GM21576 (cell line): Measurements from ENCODE around the gene SKAP1.

Source experiments
- ATAC-seq: cut with Tn5 transposase; IDR thresholded peaks from one replicate; pipeline ENCODE4 v1.9.1; 2021; ENCODE audit warnings: mild to moderate bottlenecking, moderate library complexity; ENCODE audit not compliant: unreplicated experiment

Gene SKAP1

GRCh38 chr17:48125829-48126531 lies 304.0 kb downstream of the SKAP1 start:
- no peak for ATAC-seq

- no peak for ATAC-seq
Measured at GRCh38 chr17:48123776-48124388, 306.1 kb downstream of the SKAP1 start.

DNA sequence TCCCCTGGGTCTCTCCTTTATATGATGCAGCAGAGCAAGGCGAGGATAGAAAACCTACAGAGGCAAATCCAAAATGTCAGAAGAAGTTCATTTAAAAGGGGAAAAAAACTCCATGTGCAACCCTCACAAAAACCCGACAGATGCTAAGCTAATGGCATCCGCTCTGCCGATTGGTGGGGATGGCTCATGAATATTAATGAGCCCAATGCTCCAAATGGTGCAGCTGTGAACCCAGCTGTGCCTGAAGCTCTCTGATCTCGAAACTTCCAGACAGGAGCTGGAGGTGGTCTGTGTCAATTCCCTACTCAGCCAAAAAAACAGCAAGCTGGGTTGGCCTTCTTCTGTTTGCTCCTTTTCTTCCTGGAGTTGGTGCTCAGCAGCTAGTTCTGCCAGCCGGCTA lies 306.9 kb downstream of the SKAP1 start:
- ATAC-seq: no peak

- no peak for ATAC-seq
Measured at GRCh38 chr17:48122665-48123045, 307.4 kb downstream of the SKAP1 start.

GRCh38 chr17:48121923-48122664 lies 307.9 kb downstream of the SKAP1 start:
- no peak for ATAC-seq

DNA sequence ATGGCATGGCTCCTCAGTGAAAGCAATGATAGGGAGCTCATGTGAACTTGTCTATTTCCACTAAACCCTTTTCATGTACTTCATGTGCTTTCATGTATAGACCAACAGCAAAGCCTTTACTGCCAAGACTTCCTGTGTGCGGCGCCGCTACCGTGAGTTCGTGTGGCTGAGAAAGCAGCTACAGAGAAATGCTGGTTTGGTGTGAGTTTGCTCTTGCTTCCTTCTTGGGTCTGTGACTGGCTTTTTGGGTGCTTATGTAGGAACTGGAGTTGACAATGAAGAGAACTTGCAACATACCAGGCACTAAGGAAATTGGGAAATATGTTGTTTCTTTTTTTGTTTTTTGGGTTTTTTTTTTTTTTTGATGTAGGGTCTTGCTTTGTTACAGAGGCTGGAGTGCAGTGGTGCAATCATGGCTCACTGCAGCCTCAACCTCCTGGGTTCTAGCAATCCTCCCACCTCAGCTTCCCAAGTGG lies 316.8 kb downstream of the SKAP1 start:
- peak; percentile 39 for ATAC-seq

GRCh38 chr17:48111937-48112241 lies 318.1 kb downstream of the SKAP1 start:
- no peak for ATAC-seq

GRCh38 chr17:48110761-48111160 lies 319.3 kb downstream of the SKAP1 start:
- ATAC-seq: no peak

DNA sequence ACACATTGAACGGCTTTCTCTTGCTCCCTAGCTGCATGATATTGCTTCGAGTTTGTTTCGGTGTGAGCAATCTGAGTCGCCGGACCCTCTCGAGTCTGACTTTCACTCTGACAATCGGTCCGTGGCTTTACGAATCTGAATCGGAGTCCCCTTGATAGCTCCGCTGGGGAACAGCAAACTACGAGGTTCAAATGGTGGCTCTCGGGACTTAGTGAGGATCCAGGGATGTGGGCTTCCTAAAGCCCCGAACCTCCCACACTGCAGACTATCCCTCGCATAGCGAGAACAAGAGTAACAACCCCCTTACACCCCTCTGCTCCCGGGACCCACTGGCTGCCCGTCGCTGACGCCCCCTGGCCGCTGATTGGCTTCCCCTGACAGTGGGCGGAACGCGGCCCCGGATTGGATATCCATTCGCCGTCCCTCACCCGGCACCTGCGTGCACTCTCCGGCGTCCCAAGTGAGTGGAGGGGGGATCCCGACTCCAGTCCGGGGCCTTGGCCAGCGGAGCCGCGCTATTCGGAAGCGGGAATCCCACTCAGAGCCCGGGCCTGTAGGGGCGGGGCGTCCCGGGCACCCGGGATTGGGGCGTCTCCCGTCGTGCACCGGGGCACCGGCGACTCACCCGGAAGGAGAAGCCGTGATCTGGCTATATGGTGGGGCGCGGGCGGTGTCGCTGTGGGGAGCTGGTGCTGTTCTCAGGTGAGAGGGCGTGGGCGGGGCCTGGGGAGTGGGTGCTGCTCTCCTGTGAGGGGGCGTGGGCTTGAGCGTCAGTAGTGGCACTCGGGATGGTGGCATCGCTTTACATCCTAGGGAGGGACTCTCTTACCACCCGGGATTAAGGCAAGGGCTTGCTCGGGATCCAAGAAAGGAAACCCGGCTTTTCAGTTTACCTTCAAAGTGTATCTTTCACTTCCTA lies 322.6 kb downstream of the SKAP1 start, which contains the start of gene SNX11:
Gene SNX11 (plus strand): TSS at position 630 of the 919 bp plus-strand sequence. CDS start 4,278 bp downstream, outside the sequence.
- peak; percentile 73 for ATAC-seq

GRCh38 chr17:48106802-48107136 lies 323.2 kb downstream of the SKAP1 start:
- ATAC-seq: no peak

DNA sequence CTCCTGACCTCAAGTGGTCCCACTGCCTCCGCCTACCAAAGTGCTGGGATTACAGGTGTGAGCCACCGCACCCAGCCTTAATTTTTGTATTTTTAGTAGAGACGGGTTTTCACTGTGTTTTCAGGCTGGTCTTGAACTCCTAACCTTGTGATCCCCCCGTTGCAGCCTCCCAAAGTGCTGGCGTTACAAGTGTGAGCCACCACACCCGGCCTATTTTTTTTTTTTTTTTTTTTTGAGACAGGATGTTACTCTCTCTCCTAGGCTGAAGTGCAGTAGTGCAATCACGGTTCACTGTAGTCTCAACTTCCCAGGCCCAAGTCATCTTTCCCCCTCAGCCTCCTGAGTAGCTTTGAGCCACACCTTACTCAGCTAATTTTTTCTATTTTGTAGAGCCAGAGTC lies 325.6 kb downstream of the SKAP1 start:
- ATAC-seq: no peak

- ATAC-seq: no peak
Measured at GRCh38 chr17:48102798-48103715, 327.0 kb downstream of the SKAP1 start.

DNA sequence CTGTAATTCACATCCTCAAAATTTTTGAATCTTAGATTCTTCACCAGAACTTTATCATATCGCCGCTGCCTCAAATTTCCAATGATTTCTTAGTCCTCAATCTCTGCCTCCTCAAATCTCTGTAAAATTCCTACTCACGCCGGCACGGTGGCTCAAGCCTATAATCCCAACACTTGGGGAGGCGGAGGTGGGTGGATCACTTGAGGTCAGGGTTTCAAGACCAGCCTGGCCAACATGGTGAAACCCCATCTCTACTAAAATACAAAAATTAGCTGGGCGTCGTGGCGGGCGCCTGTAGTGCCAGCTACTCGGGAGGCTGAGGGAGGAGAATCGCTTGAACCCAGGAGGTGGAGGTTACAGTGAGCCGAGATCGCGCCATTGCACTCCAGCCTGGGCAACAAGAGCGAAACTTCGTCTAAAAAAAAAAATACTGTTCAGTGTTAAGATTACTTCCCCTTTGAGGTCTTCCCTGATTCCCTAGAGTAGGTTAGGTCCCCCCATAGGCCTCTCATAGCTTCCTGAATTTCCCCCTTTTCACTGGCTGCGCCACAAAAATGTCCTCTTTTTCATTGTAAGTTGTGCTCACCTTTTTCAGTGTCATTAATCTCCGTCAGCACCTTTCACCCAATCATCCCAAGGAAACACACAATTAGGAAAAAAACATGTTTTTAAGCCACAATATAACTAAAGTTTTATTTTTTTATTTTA lies 327.8 kb downstream of the SKAP1 start:
- ATAC-seq: no peak

- peak; percentile 77 for ATAC-seq
Measured at GRCh38 chr17:48101012-48101720, 328.8 kb downstream of the SKAP1 start, which contains the start of gene CBX1. Gene CBX1, minus strand, starts transcription at chr17:48101478. Its CDS starts 24,474 bp downstream, at chr17:48077004.

DNA sequence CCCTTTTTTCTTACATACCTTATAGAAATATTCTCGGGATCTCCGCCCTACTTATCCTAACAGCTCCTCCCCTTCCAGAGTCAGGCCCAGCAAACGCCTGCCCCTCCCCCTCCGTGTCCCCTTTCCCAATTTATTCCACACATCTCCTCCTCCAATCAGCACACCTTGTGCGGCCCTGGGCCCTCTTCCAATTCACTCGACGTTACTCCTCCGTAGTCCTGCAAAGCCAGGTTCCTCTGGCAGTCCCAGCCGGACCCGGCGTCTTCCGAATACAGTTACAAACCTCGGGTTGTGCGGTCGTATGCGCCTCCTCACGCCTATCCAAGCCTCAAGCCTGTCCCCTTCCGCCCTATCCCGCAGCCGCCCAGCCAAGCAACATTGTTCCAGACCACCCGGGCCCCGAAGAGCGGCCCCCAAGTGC lies 329.4 kb downstream of the SKAP1 start:
- no peak for ATAC-seq

- no peak for ATAC-seq
Measured at GRCh38 chr17:48100160-48100559, 329.9 kb downstream of the SKAP1 start.

- ATAC-seq: no peak
Measured at GRCh38 chr17:48095611-48096010, 334.4 kb downstream of the SKAP1 start.

DNA sequence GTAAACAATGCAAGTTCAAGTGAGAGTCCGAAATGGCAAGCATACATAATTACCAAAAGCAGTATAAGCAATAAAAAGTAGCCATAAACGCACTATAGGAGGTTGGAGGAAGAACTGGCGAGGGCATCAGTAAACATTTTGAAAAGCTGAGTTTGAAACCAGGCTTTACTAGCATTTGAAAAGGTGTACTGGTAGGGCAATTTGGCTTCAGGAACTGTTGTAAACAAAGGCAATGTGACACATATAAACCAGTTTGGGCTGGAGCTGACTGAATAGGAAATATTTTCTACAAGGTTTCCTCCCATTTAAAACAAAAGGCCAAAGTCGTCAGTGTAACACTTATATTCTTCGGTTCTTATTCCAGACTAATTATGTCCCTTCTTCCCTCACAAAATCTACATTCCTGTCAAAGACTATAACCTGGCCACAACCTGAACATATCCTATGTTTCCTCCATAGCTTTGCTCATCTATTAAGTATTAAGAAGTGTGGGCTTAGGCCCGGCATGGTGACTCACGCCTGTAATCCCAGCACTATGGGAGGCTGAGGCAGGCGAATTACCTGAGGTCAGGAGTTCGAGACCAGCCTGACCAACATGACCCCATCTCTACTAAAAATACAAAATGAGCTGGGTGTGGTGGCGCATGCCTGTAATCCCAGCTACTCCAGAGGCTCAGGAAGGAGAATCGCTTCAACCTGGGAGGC lies 336.5 kb downstream of the SKAP1 start:
- no peak for ATAC-seq
